ENCODE data around the gene FAM25G. TPM values are rescaled to one million over a fixed set of nuclear protein-coding genes. Genes with fewer than 3 reads are reported as not detected.

FAM25G gene
- total RNA-seq, 2 donors from 2014 or later, result not detected

DNA sequence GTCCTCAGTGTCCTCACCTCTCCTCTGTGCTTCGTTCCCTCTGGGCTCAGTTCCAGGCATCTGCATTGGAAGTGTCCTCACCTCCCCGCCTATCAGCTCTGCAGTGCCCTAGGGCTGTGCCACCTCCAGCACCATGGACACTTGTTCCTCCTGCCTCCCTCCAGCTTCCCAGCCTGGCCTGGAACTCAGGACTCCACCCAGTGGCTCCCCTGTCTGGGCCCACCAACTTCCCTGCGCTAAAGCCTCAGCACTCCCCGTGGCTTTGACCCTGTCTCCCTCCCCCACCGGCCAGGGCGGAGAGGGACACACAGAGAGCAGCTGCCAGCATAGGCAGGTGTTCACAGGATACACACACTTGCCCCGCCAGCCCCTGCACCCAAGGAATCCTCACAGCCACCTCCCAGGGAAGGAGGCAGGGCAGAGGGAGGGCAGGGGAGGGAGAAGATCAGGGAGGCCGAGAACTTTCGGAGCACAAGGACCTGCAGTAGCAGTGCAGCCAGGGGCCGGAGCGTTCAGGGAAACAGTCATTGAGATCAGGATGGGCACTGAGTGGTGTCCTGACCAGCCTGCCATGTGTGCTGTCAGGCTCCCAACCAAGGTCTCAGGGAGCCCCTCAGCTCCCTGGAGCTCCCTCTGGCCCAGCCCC, 38.9 kb downstream of the FAM25G start:
- no peak overlapping the region for H3K27ac ChIP-seq
- H3K36me3 ChIP-seq, result no peaks in the 10 kb centered on the region
- H3K4me1 ChIP-seq (replicated peaks), result no peaks in the 10 kb centered on the region
- H3K9me3 ChIP-seq, result no peaks in the 10 kb centered on the region
- WGBS, result 60% methylated on average over 11 of the region's 11 CpGs
- no peak for DNase-seq (ENCODE audit: low spot score)
- H3K27me3 ChIP-seq (replicated peaks; ENCODE audit: insufficient read depth), result no peaks in the 10 kb centered on the region
- TF ChIP-seq POLR2AphosphoS5 (IDR thresholded peaks at IDR 0.05), result no peak
- no peak for TF ChIP-seq POLR2A (IDR thresholded peaks at IDR 0.05)
- TF ChIP-seq CTCF (IDR thresholded peaks at IDR 0.05), result no peak
- intact Hi-C loops (cut with DNase I), result no loop called here
- H3K4me3 ChIP-seq, result no peak overlapping the region

GRCh38 chr10:47451998-47452494, 39.5 kb downstream of the FAM25G start:
- Histone ChIP-seq H3K36me3 (no peaks in the 10 kb centered on the region), H3K4me3 (no peak overlapping the region), H3K9me3 (no peaks in the 10 kb centered on the region), H3K27me3 (replicated peaks; ENCODE audit: insufficient read depth) (no peaks in the 10 kb centered on the region), H3K4me1 (replicated peaks) (no peaks in the 10 kb centered on the region), H3K27ac (no peak overlapping the region)
- TF ChIP-seq POLR2AphosphoS5 (IDR thresholded peaks at IDR 0.05) (no peak), POLR2A (IDR thresholded peaks at IDR 0.05) (no peak), CTCF (IDR thresholded peaks at IDR 0.05) (no peak)
- WGBS, result 80% methylated on average over 7 of the region's 7 CpGs
- DNase-seq (ENCODE audit: low spot score), result no peak
- intact Hi-C loops (cut with DNase I), result no loop called here

DNA sequence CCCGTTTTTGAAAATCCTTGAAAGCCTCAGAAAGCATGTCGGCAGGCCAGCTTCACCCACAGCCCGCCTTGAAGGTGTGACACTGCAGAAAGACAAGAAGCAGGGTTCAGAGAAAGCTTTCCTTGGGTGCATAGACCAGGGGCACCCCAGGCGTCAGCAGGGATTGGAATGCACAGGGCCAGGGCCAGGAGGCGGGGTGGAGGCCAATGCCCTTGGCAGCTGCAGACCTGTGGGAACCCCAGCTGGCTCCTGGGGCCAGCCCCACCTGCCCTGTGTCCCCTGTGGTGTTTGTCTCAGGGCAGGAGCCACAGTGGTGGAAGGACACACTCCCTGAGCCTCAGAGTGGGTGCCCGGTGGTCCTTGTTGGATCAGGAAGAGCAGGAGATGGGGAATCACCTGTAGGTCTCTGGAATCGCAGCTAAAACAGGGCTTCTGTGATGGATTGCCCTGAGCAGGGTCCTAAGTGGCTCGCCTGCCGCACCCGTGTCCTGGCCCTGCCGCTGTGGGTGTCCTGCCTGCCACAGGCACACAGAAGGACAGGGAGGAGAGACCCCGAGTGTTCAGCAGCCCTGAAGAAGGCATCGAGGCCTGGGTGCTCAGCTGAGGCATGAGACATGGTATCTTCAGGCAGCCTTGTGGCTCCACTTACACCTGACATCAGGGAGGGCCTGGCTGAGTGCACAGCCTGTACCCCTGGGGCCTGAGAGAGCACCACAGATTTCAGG, 40.1 kb downstream of the FAM25G start:
- TF ChIP-seq POLR2AphosphoS5 (IDR thresholded peaks at IDR 0.05) (no peak), CTCF (IDR thresholded peaks at IDR 0.05) (no peak), POLR2A (IDR thresholded peaks at IDR 0.05) (no peak)
- Histone ChIP-seq H3K27me3 (replicated peaks; ENCODE audit: insufficient read depth) (no peaks in the 10 kb centered on the region), H3K27ac (no peak overlapping the region), H3K4me1 (replicated peaks) (no peaks in the 10 kb centered on the region), H3K9me3 (no peaks in the 10 kb centered on the region), H3K4me3 (no peak overlapping the region), H3K36me3 (no peaks in the 10 kb centered on the region)
- intact Hi-C loops (cut with DNase I), result no loop called here
- WGBS, result 89% methylated on average over 13 of the region's 13 CpGs
- no peak for DNase-seq (ENCODE audit: low spot score)

DNA sequence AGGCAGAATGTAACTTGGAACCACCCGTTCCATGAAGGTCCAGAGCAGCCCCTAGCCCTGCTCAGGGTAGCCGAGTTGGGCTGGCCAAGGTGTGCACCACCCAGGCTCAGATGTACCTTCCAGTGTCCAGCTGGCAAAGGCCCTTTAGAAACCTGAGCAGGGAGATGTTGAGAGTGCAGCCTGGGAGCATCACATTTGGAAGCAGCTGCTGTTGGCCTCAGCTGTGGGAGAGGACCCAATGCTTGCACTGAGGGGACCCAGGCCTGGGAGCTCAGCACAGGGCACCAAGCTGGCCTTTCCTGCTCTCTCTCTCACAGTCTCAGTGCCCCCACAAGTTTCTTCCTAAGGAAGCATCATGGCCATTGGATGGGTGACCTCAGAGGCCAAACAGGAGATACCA, 41.1 kb downstream of the FAM25G start:
- H3K27ac ChIP-seq, result no peak overlapping the region
- H3K4me1 ChIP-seq (replicated peaks), result no peaks in the 10 kb centered on the region
- intact Hi-C loops (cut with DNase I), result no loop called here
- no peak for DNase-seq (ENCODE audit: low spot score)
- TF ChIP-seq POLR2A (IDR thresholded peaks at IDR 0.05), result no peak
- no peak for TF ChIP-seq CTCF (IDR thresholded peaks at IDR 0.05)
- TF ChIP-seq POLR2AphosphoS5 (IDR thresholded peaks at IDR 0.05), result no peak
- WGBS, result 82% methylated on average over 2 of the region's 2 CpGs
- H3K4me3 ChIP-seq, result no peak overlapping the region
- no peaks in the 10 kb centered on the region for H3K9me3 ChIP-seq
- H3K36me3 ChIP-seq, result no peaks in the 10 kb centered on the region
- no peaks in the 10 kb centered on the region for H3K27me3 ChIP-seq (replicated peaks; ENCODE audit: insufficient read depth)

DNA sequence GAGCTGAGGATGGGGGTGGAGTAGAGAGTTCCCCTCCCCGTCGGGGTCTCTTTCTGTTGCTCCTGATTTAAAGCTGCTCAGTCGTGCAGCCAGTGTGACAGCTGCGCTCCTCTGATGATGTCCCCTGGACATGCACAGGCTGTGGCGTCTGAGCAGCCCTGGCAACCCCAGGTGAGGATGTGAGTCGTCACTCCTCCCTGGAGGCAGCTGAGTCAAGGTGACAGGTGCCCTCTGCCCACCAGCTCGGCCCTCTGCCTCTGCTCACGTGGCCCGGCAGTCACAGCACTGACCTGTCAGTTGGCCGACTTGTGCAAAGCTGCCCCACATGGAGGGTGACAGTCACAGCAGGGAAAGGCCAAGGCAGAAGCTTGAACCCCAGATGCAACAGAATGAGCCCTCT, 41.5 kb downstream of the FAM25G start:
- no peaks in the 10 kb centered on the region for H3K36me3 ChIP-seq
- intact Hi-C loops (cut with DNase I), result no loop called here
- no peak for DNase-seq (ENCODE audit: low spot score)
- TF ChIP-seq POLR2AphosphoS5 (IDR thresholded peaks at IDR 0.05) (no peak), POLR2A (IDR thresholded peaks at IDR 0.05) (no peak), CTCF (IDR thresholded peaks at IDR 0.05) (no peak)
- 81% methylated on average over 10 of the region's 10 CpGs for WGBS
- no peak overlapping the region for H3K4me3 ChIP-seq
- H3K27me3 ChIP-seq (replicated peaks; ENCODE audit: insufficient read depth), result no peaks in the 10 kb centered on the region
- no peaks in the 10 kb centered on the region for H3K9me3 ChIP-seq
- no peak overlapping the region for H3K27ac ChIP-seq
- H3K4me1 ChIP-seq (replicated peaks), result no peaks in the 10 kb centered on the region

Measured in prostate gland (tissue), 2 donors.